HG02981 (cell line): ENCODE results near the gene RFX7.

ENCODE experiments used
- ATAC-seq: cut with Tn5 transposase; IDR thresholded peaks from one replicate; pipeline ENCODE4 v1.9.1; 2021; ENCODE audit warnings: mild to moderate bottlenecking, moderate library complexity; ENCODE audit not compliant: unreplicated experiment

The RFX7 gene

DNA sequence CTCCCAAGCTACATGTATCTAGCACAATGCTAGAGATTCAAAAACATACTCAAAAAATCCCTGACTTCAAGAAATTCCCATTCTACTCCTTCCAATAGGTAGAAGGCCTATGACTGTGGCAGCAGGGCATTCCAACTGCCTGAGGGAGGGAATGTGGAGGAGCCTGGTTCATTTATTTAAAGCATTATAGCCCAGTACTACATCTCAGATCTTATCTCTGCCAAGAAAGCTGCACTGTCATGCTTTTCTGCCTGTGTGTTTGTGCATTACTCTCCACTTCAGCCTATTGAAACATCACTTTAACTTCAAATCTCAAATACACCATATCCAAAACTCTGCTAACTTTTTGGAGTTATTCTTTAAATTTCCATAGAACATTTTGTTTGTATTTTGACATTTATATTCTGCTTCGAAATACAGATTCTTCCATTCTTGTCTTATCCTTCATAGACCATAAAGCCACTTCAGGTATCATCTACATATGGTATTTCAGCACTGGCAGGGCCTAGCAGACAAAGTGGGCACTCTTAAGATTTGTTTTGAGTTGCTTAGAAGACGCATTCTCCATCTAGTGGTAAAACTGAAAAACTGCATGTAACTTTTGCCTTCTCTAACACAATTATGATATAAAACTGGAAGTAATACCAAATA lies 191.2 kb downstream of the RFX7 start:
- ATAC-seq = peak; percentile 51

DNA sequence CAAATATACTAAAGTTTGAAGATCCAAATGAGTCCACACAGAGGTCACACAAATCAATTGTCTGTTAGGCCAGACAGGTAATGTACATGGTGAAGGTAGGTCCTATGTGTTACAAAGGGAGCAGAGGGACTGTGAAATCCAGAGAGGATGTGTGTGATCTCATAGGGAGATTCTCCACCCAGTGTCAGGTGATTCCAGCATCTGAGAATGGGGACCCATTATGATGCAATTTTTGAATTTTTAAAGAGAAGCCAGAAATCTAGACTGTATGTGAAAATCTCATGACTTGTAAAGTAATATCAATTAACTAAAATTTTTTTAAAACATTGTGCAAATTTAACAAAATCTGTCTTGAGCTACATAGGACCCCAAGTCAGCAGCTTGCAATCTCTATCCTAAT lies 192.0 kb downstream of the RFX7 start:
- no peak for ATAC-seq

GRCh38 chr15:56049577-56049976 lies 194.1 kb downstream of the RFX7 start:
- no peak for ATAC-seq

DNA sequence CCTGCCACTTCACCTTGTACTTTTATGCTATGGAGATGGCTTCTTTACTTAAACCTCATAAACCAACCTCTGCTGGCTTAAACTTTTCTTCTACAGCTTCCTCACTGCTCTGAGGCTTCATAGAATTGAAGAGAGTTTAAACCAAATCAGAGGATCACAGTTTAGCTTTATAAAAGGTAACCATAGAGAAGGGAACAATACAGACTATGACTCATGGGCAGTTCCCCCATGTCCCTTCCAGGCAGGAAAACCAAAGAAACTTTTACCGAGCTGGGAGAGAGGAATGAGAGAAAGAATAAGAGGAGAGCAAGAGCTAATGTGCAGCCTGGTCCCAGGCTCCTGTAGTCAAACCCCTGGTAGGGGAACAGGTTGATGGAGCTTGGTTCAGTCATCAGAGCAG lies 196.3 kb downstream of the RFX7 start:
- ATAC-seq = no peak

GRCh38 chr15:56045068-56045748 lies 198.5 kb downstream of the RFX7 start:
- ATAC-seq = no peak

GRCh38 chr15:56042982-56043980 lies 200.4 kb downstream of the RFX7 start:
- no peak for ATAC-seq

DNA sequence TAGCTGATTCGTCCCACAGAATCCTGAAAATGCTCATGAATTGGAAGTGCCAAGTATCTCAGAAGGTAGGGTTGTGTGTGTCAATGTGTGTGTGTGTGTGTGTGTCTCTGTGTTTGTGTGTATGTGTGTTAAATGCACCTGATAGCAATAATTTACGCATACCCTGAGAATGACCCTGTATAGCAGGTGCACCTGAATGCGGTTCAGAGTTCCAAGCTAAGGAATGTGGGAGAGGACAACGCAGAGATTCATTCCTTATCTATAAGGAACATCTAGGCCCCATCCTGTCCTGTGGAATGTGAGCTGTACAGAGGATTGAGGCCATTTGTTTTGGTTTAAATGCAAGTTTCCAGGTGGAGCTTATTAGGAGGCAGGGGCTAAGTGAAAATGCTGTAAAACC lies 201.2 kb downstream of the RFX7 start:
- ATAC-seq = no peak

- no peak for ATAC-seq
Observed at GRCh38 chr15:56042031-56042430, 201.6 kb downstream of the RFX7 start.

- no peak for ATAC-seq
Observed at GRCh38 chr15:56040081-56041035, 203.3 kb downstream of the RFX7 start.

DNA sequence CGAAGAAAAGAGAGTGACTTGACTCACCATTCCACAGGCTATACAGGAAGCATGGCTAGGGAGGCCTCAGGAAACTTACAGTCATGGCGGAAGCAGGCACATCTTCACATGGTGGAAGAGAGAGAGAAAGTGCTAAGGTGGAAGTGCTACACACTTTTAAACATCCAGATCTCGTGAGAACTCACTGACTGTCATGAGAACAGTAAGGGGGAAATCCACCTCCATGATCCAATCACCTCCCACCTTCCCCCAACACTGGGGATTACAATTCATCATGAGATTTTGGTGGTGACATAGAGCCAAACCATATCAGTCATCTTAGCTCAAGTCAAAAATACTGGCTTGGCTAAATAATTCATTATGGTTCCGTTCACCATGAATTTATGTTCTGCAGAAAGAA lies 205.0 kb downstream of the RFX7 start:
- ATAC-seq = no peak

DNA sequence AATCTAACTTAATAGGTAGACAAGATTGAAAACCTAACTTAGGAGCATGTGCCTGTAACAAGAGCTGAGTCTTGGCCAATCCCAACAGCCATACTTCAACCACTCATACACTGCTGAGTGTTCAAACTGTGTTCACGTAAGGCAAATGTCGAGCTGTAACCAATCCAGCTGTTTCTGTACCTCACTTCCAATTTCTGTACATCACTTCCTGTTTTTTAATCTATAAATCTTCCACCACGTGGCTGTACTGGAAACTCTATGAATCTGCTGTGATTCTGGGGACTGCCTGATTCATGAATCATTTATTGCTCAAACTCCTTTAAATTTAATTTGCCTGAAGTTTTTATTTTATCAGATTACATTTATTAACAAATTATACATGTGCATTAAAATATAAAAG lies 205.7 kb downstream of the RFX7 start:
- ATAC-seq = no peak
